HuH-7 (cell line): Measurements from ENCODE around the gene CLHC1.
"Not testable (repeated sequence)": the region's sequence is repeated elsewhere in the genome, so short reads cannot be mapped to it uniquely, and the experiment has no call there.

ENCODE experiments used
- DNase-seq: peaks from one replicate; pipeline ENCODE4 v3.0.0; 2011; ENCODE audit warnings: low spot score

Gene CLHC1

DNA sequence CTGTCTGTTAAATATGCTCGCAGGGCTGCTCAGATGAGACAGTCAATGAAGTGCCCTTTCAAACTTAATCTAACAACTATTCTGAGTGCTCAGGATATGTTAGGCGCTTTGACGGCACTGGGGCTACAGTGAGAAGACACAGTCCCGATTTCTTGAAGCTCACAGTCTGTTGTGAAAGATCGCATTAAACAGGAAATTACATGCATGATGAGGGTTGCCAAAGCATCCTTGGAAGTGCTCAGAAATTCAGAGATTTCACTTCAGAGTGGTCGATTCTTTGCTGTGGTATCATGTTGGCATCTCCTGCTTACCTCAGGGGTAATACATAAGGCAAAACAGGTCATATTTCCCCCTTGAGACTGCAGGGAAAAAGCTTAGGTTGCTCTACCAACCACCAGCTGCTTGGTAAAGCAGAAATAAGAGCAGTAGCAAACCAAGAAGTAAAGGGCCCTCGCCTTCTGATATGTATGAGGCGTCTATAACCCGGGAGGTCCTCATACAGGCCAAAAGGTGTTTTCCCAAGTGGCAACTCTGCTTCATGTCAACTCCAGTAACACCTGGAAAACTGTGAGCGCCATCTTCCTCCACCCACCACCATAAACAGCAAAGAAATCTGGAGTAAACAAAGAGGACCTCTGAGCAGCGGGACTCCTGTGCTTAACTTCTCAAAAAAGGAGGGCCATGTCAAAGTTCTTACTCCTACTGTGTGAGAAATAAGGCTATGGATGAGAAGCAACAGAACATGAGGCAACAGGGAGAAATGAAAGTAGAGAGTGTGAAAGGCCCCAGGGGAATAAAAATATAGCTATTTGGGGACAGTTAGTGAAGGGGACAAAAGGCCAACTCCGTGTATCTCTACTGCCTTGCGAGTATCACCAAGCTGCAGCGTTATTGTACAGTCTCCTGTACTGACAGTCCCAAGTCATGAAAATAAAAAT is 79.3 kb downstream of the CLHC1 start:
- no peak for DNase-seq

DNA sequence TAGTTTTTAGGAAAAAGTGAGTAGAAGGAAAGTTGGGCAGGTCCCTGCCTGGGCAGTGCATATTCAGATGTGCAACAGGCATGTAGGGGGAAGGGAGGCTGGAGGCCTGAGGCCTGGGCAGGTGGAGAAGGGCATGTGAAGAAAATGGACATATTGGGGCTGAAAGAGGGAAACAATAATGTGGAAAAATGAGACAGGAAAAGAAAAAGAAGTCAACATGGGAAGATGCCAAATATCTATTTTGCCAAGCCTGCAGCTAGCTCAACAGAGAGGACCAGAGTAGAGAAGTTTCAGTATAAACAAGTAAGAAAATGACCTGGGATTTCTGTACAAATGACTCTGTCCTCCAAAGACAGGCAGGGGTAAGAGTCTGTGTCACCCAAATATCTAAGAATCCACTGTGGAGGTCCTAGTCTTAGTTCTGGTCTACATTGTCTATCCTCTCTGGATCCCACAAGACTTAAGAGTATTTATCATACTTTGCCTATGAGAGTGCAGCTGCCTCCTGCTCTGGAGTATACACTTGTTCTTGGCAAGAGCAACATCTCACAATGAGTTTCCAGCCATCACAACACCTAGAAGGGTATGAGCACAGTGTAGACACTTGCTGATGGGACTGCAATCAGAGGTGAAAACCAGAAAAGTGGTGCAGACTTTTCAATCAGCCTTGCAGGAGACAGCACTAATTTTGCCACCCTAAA is 80.2 kb downstream of the CLHC1 start:
- DNase-seq: no peak

- DNase-seq: no peak
These were observed 81.3 kb downstream of the CLHC1 start for GRCh38 chr2:55150834-55151233.

DNA sequence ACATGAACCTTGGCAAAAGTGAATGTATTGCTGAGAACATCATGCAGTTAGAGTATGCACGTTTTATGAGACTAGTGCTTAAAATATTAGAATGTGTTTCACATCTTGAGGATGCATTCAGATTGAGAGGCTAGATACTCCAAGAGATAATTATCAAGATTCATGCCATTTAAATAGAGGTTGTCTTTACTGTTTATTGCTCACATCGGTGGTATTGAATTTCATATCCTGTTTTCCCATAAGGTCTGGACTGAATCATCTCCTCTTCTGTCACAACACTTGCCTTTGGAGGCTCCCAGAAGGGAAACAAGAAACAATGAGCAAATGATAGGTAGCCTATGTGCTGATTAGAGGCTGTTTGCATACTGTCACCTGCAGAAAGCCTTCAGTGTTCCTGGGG is 83.8 kb downstream of the CLHC1 start:
- DNase-seq: no peak

DNA sequence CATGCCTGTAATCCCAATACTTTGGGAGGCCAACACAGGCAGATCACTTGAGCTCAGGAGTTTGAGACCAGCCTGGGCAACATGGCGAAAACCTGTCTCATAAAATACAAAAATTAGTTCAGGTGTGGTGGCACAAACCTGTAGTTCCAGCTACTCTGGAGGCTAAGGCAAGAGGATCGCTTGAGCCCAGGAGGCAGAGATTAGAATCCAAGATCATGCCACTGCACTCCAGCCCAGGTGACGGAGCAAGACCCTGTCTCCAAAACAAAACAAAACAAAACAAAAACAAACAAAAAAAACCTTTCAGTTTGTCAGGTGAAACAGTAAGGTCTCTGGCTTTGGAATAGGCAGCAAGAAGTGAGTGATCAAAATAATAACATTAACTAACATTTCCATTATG is 84.6 kb downstream of the CLHC1 start:
- DNase-seq: no peak

- DNase-seq: no peak
These were observed 85.1 kb downstream of the CLHC1 start for GRCh38 chr2:55147041-55147440.

DNA sequence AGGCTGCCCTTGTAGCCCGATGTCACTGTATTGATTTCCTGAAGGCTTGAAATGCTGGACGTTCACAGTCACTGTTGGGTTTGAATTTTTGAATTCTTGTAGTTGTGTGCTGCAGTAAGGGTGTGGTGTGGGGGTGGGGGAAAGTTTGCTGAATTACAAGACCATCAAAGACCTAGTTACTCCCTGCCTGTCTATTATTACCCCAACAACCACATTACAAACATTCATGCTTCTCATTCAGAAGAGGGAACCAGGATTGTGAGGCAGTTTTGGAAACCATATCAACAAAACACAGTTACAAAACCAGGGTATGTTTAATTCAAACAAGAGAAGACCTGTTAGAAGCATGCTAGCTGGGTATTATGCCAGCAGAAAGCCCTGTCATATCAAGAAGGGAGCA is 85.8 kb downstream of the CLHC1 start:
- no peak for DNase-seq

GRCh38 chr2:55144922-55145820 is 86.9 kb downstream of the CLHC1 start:
- no peak for DNase-seq

DNA sequence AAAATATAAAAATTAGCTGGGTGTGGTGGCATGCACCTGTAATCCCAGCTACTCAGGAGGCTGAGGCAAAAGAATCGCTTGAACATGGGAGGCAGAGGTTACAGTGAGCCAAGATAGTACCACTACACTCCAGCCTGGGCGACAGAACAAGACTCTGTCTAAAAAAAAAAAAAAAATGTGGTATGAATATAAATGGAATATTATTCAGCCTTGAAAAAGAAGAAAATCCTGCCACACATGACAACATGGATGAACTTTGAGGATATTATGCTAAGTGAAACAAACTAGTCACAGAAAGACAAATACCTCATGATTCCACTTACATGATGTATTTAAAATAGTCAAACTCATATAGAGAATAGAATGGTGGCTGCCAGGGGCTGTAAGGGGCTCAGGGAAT is 88.4 kb downstream of the CLHC1 start:
- DNase-seq: not testable (repeated sequence)

DNA sequence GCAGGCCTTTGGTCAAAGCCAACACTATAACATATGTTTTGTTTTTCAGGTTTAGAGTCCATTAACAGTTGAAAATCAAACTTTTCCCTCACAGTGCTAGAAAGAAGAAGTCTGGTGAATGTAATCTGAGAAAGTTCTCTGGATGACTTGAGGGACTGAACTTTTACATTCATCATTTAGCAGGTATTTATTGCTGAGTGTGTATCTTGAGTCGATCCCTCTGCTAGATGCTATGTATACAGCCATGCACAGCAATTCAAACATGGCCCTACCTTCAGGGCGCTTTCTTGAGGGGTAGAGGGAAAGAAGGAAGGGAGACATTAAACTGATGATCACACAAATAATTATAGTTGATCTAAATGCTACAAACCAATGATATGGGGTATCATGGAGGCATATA is 89.6 kb downstream of the CLHC1 start:
- DNase-seq: no peak

DNA sequence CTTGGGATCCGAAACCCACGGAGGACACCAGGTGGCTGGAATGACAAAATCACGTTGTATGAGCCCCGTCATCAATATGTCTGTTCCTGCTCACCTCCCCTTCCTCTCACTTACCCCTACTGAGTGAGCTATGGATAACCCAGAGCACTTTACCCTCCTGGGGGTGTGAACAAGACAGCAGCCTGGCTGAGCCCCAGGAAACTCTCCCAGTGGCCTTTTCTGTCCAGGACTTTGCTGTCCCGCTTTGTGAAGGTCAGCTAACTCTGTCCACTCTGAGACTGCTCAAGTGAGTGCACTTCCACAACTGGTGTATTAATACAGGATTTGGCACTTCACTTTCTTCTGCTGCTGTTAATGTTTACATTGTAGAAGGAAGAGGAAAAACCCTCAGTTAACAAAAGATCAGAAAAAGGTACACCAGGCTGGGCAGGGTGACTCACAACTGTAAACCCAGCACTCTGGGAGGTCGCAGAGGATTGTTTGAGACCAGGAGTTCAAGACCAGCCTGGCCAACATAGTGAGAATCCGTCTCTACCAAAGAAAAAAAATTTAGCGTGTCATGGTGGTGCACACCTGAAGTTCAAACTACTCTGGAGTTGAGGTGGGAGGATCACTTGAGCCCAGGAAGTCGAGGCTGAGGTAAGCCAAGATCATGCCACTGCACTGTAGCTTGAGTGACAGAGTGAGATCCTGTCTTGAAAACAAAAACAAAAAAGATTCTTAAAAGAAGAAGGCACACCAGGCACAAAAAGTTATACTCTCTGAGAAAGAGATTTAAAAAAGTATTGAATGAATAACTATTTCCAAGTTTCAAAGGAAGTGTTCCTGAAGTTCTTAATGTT is 90.3 kb downstream of the CLHC1 start:
- no peak for DNase-seq

DNA sequence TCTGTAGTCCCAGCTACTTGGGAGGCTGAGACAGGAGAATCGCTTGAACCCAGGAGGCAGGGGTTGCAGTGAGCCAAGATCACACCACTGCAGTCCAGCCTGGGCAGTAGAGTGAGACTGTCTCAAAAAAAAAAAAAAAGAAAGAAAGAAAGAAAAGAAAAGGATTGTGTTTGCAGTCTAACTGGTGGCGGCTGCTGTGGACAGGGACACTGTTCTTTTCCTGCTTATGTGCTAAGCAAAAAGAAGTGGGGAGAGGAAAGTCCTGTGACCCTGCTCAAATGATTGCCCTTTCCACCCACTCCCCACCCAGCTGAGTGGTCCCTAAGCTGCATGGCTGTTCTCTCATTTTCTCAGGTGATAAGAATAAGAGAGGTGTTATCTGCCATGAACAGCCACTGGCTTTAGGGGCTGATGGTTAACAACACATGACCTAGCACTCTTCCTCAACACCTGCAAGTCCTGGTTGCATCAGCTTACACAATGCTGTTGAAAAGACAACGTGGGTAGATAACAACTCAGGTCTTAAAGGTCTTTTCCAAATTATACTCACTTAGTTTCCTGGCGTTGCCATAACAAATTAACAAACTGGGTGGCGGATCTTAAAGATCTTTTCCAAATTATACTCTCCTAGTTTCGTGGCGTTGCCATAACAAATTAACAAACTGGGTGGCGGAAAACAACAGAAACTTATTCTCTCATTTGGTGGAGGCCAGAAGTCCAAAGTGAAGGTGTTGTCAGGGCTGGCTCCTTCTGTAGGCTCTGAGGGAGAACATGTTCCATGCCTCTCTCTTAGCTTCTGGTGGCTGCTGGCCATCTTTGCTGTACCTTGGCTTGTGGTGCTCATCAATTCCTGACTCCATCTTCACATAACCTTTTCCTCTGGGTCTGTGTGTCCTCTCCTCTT is 91.5 kb downstream of the CLHC1 start:
- DNase-seq: no peak

- no peak for DNase-seq
These were observed 92.8 kb downstream of the CLHC1 start for GRCh38 chr2:55139305-55139704.

- DNase-seq: no peak
These were observed 93.2 kb downstream of the CLHC1 start for GRCh38 chr2:55138882-55139229.

DNA sequence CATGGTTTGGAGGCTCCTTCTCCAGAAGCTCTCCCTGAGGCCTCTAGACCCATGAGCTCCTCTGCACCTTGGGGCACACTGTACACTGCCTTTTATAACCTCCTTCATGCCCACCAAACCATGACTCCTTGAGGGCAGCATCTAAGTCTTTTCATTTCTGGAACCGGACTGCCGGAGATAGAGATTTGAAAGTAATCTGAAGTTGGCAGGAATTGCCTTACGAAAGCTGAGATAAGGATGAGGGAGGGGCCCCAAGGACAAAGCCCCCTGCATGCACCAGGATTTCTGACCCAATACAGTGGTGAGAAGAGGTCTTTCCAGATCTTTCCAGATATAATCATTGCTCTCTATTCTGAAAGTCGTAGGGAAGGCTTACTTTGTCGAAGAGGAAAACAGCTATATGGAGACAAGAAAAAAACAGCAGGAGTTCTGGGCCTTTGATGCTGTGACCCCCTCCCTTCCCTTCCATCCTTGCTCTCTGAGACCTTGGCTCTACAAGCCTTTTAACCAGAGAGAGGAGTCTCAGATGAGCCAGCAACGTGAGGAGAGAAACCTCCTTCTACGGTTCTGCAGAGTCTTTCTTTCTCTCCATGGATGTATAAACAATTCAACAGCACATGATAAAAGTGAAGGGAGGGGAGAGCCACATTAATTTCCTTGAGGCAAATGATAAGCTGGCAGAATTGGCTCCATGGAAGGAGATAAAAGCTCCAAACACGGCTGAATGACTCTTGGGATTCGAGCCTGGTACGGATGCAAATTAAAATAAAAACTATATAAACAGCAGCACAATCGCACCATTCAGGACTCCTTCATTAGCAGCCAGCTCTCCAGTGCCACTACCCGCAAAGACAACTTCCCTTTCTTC is 93.8 kb downstream of the CLHC1 start:
- no peak for DNase-seq

DNA sequence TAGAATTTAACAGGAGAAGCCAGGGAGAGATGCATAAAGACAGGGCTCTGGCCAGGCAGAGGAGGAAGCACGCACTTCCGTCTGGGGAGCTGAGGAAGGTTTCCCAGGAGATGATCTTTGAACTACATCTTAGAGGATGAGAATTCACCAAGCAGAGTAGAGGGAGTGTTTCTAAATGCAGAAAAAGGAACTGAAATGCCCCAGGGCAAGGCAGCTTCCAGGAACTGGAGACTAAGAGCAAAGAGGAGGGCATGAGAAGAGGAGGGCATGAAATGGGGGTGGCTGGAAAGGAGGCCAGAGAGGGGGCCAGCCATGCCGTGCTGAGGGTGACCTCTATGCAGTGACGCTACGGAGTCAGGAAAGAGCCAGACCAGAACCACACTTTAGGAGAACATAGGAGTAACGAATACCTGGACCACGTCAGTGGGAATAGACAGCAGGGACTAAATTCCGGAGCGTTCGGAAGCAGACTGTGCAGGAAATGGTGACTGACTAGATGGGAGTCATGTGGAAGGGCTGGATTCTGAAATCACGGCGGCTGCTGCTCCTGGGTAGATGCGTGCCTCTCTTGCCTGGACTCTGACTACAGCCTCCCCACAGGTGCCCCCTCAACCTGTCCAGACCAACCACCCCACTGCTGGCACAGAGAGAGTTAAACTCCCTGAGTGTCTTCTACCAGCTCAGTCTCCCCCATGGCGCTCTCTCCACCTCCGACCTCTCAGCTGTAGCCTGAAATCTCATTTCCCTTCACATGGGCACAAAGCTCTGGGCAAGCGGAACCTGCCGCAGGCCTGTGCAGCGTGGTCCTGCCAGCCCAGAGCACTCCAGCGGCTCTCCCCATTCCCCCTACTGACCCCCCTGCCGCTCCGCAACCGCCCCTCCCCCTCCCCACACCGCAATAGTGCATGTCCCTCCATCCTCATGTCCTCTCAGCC is 94.8 kb downstream of the CLHC1 start:
- no peak for DNase-seq

- no peak for DNase-seq
These were observed 96.0 kb downstream of the CLHC1 start for GRCh38 chr2:55136138-55136541.

DNA sequence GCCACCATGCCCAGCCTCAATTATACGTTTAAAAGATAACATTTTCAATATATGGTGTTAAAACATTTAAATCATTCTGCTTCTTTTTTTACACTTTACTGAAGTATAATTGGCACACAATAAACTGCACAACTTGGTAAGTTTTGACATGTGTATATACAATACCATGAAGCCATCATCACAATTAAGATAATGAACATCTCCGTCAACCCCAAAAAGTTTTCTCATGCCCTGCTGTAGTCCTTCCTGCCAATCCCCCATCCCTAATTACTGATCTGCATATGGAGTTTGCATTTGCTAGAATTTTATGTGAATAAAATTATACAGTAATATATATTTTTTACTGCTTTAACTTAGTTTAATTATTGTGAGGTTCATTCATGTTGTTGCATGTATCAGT is 96.6 kb downstream of the CLHC1 start:
- DNase-seq: no peak
